HEK293 (cell line): ENCODE data around the gene TMEM198.

Experiments
- CTCF ChIA-PET: fragments of 350-600 bp; formaldehyde crosslinking; extraction: SDS; loops from one replicate; lab custom pipeline; 2021; ENCODE audit warnings: antibody characterized with exemption; lab: Yijun Ruan, JAX
- POLR2A ChIA-PET: fragments of 300-600 bp; formaldehyde crosslinking; extraction: SDS; loops from one replicate; lab custom pipeline; 2020; ENCODE audit warnings: antibody characterized with exemption, inconsistent platforms; lab: Yijun Ruan, JAX
- H3K27ac ChIP-seq: fragments of 200-500 bp; sonication (Bioruptor generic); 2 replicates; pipeline ENCODE4 v1.5.1; 2014; ENCODE audit warnings: low read depth, low read length, control low read depth, inconsistent platforms; ENCODE audit errors: extremely low read depth
- H3K36me3 ChIP-seq, 2 experiments: fragments of 200-500 bp in 1 of 2; sonication (Bioruptor generic) in 1 of 2; 1 replicate in 1 of 2; 2 replicates in 1 of 2; pipeline ENCODE4 v1.5.1; 2014 to 2017; ENCODE audit warnings: inconsistent platforms in 2 of 2, low read length in 2 of 2; ENCODE audit not compliant: control insufficient read depth in 2 of 2, insufficient read depth in 1 of 2
- H3K4me1 ChIP-seq: fragments of 200-500 bp; sonication (Bioruptor generic); 2 replicates; pipeline ENCODE4 v1.5.1; 2014; ENCODE audit warnings: mild to moderate bottlenecking, low read length, inconsistent platforms; ENCODE audit not compliant: control insufficient read depth, insufficient read depth
- H3K4me3 ChIP-seq: 2 replicates; pipeline ENCODE4 v1.5.1; 2011; ENCODE audit warnings: low read depth, mild to moderate bottlenecking, control low read depth, low read length, moderate library complexity
- H3K9me3 ChIP-seq: fragments of 200-500 bp; sonication (Bioruptor generic); 2 replicates; pipeline ENCODE4 v1.5.1; 2014; ENCODE audit warnings: low read depth, low read length, inconsistent platforms; ENCODE audit not compliant: control insufficient read depth, insufficient read depth
- GLIS1 ChIP-seq: fragments of 450-650 bp; formaldehyde crosslinking; IDR thresholded peaks from 2 replicates; pipeline ENCODE4 v1.5.1; 2016; ENCODE audit warnings: missing biosample characterization, missing genetic modification characterization
- OVOL3 ChIP-seq: fragments of 450-650 bp; formaldehyde crosslinking; IDR thresholded peaks from 2 replicates; pipeline ENCODE4 v1.5.1; 2016; ENCODE audit warnings: missing biosample characterization, missing genetic modification characterization
- PRDM1 ChIP-seq: fragments of 450-650 bp; formaldehyde crosslinking; IDR thresholded peaks from 2 replicates; pipeline ENCODE4; 2016; ENCODE audit warnings: missing biosample characterization, missing genetic modification characterization
- SCRT1 ChIP-seq: fragments of 450-650 bp; formaldehyde crosslinking; IDR thresholded peaks from 2 replicates; pipeline ENCODE4 v1.5.1; 2016; ENCODE audit warnings: missing biosample characterization, missing genetic modification characterization, borderline replicate concordance
- SCRT2 ChIP-seq: fragments of 450-650 bp; formaldehyde crosslinking; IDR thresholded peaks from 2 replicates; pipeline ENCODE4 v1.5.1; 2016; ENCODE audit warnings: missing biosample characterization, missing genetic modification characterization
- SP3 ChIP-seq: fragments of 450-650 bp; formaldehyde crosslinking; IDR thresholded peaks from 2 replicates; pipeline ENCODE4 v1.5.1; 2016; ENCODE audit warnings: missing biosample characterization, missing genetic modification characterization
- ZBTB48 ChIP-seq: fragments of 450-650 bp; formaldehyde crosslinking; IDR thresholded peaks from 2 replicates; pipeline ENCODE4 v1.5.1; 2016; ENCODE audit warnings: missing biosample characterization, missing genetic modification characterization
- ZBTB8A ChIP-seq: fragments of 450-650 bp; formaldehyde crosslinking; IDR thresholded peaks from 2 replicates; pipeline ENCODE4 v1.5.1; 2016; ENCODE audit warnings: missing biosample characterization, missing genetic modification characterization
- ZNF146 ChIP-seq: fragments of 450-650 bp; formaldehyde crosslinking; IDR thresholded peaks from 2 replicates; pipeline ENCODE4 v1.5.1; 2016; ENCODE audit warnings: missing biosample characterization, missing genetic modification characterization
- ZNF354C ChIP-seq: fragments of 450-650 bp; formaldehyde crosslinking; IDR thresholded peaks from 2 replicates; pipeline ENCODE4 v1.5.1; 2016; ENCODE audit warnings: missing biosample characterization, missing genetic modification characterization, low read depth, borderline replicate concordance
- ZNF394 ChIP-seq: fragments of 450-650 bp; formaldehyde crosslinking; IDR thresholded peaks from 2 replicates; pipeline ENCODE4 v1.5.1; 2016; ENCODE audit warnings: missing biosample characterization, missing genetic modification characterization, mild to moderate bottlenecking, moderate library complexity, borderline replicate concordance
- ZNF426 ChIP-seq: fragments of 450-650 bp; formaldehyde crosslinking; IDR thresholded peaks from 2 replicates; pipeline ENCODE4 v1.5.1; 2017; ENCODE audit warnings: missing biosample characterization, missing genetic modification characterization, mild to moderate bottlenecking, inconsistent platforms, moderate library complexity
- ZNF560 ChIP-seq: fragments of 450-650 bp; formaldehyde crosslinking; IDR thresholded peaks from 2 replicates; pipeline ENCODE4 v1.5.1; 2017; ENCODE audit warnings: missing biosample characterization, missing genetic modification characterization, borderline replicate concordance
- ZNF664 ChIP-seq: fragments of 450-650 bp; formaldehyde crosslinking; IDR thresholded peaks from 2 replicates; pipeline ENCODE4 v1.5.1; 2016; ENCODE audit warnings: missing biosample characterization, missing genetic modification characterization
- ZNF701 ChIP-seq: fragments of 450-650 bp; formaldehyde crosslinking; IDR thresholded peaks from 2 replicates; pipeline ENCODE4 v1.5.1; 2016; ENCODE audit warnings: missing biosample characterization, missing genetic modification characterization
- ZNF777 ChIP-seq: fragments of 450-650 bp; formaldehyde crosslinking; IDR thresholded peaks from 2 replicates; pipeline ENCODE4 v1.5.1; 2017; ENCODE audit warnings: missing biosample characterization, missing genetic modification characterization, borderline replicate concordance
- ZNF792 ChIP-seq: fragments of 450-650 bp; formaldehyde crosslinking; IDR thresholded peaks from 2 replicates; pipeline ENCODE4 v1.5.1; 2016; ENCODE audit warnings: missing biosample characterization, missing genetic modification characterization
- TF ChIP-seq, protein P1 (sequence below): fragments of 450-650 bp; formaldehyde crosslinking; IDR thresholded peaks from 2 replicates; pipeline ENCODE4 v1.5.0; 2017; ENCODE audit warnings: missing biosample characterization, missing genetic modification characterization, borderline replicate concordance
- TF ChIP-seq, protein P2 (sequence below): fragments of 450-650 bp; formaldehyde crosslinking; IDR thresholded peaks from 2 replicates; pipeline ENCODE4 v1.5.1; 2017; ENCODE audit warnings: missing biosample characterization, mild to moderate bottlenecking, missing genetic modification characterization, moderate library complexity
- TF ChIP-seq, protein P3 (sequence below): fragments of 450-650 bp; formaldehyde crosslinking; IDR thresholded peaks from 2 replicates; pipeline ENCODE4 v1.5.1; 2016; ENCODE audit warnings: missing biosample characterization, missing genetic modification characterization
- TF ChIP-seq, protein P4 (sequence below): fragments of 450-650 bp; formaldehyde crosslinking; IDR thresholded peaks from 2 replicates; pipeline ENCODE4 v1.5.1; 2016; ENCODE audit warnings: missing biosample characterization, missing genetic modification characterization

The TMEM198 gene

DNA sequence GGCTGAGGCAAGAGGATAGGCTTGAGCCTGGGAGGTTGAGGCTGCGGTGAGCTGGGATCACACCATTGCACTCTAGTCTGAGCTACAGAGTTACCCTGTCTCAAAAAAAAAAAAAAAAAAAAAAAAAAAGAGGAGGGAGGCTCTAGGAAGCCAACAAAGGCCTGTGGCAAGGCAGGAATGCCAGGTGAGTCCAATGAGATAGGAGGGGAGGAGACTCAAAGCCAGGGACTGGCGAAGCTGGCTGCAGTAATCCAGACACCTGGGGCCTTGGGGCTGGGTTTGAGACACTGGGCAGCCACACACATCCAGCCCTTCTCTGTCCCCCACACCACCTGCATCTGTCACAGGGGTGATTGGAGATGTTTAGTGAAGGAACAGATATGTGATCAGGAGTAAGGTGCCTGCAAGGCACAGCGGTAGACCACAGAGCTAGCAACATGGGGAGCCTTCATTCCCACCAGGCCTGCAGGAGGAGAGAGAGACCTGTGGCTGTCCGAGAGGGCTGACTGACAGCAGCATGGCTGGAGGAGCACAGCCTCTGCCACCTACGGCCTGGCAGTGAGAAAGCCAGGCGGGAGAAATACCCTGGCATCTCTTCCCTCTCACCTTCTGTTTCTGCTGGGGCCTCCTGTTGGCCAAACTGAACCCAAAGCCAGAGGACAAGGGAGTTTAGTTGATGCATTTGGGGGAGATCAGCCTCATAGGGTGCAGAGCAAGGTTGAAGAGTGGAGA is 9.7 kb upstream of the TMEM198 start:
- H3K9me3 ChIP-seq = no peaks in the 10 kb centered on the region
- peaks cover 0 to 7% of the 10 kb centered on the region in 2 experiments; a peak in 1 of 3 replicates for H3K36me3 ChIP-seq
- TF ChIP-seq ZNF394 (no peak), ZNF354C (no peak), PRDM1 (no peak), ZBTB8A (tag by site-specific recombination) (no peak), GLIS1 (tag by site-specific recombination) (no peak), SCRT2 (tag by site-specific recombination) (0 out of 2 replicates have a peak, but pooled peaks have one; percentile 18), ZNF701 (tag by site-specific recombination) (no peak), ZNF792 (tag by site-specific recombination) (no peak)
- POLR2A ChIA-PET = interaction anchor here (1.4 kb wide), 1 partner anchor 35 kb away, joined by 3 read pairs; the partner anchor contains the start of gene GMPPA
- no peak overlapping the region for H3K4me3 ChIP-seq
- CTCF ChIA-PET = interaction anchor here (0.7 to 8.5 kb wide), 6 partner anchors 6 to 363 kb away, joined by 4 to 252 read pairs (median 5); partner anchors contain the start of gene GMPPA
- H3K27ac ChIP-seq = no peak overlapping the region
- no peaks in the 10 kb centered on the region for H3K4me1 ChIP-seq

DNA sequence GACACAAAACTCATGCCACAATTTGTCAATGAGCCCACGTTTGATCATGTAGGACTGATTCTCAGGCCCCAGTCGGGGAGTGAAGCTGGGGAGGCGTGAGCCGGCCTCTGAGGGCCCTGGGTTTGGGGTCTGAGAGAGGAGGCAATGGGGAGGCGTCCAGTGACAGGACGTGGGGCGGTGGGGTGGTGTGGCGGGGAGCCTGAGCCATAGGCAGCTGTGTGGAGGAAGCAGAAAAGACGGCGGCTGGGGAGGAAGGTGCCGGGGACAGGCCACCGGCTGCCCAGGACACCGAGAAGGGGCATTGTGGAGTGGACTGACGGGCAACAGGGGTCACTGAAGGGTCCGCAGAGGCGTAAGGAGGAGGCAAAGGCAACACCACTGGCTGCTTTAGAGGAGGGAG is 7.4 kb upstream of the TMEM198 start:
- H3K4me3 ChIP-seq = no peak overlapping the region
- CTCF ChIA-PET = interaction anchor here (1.0 kb wide), 1 partner anchor 77 kb away, joined by 3 read pairs; no protein-coding TSS in a partner anchor
- H3K27ac ChIP-seq = no peak overlapping the region
- TF ChIP-seq, protein P1, sequence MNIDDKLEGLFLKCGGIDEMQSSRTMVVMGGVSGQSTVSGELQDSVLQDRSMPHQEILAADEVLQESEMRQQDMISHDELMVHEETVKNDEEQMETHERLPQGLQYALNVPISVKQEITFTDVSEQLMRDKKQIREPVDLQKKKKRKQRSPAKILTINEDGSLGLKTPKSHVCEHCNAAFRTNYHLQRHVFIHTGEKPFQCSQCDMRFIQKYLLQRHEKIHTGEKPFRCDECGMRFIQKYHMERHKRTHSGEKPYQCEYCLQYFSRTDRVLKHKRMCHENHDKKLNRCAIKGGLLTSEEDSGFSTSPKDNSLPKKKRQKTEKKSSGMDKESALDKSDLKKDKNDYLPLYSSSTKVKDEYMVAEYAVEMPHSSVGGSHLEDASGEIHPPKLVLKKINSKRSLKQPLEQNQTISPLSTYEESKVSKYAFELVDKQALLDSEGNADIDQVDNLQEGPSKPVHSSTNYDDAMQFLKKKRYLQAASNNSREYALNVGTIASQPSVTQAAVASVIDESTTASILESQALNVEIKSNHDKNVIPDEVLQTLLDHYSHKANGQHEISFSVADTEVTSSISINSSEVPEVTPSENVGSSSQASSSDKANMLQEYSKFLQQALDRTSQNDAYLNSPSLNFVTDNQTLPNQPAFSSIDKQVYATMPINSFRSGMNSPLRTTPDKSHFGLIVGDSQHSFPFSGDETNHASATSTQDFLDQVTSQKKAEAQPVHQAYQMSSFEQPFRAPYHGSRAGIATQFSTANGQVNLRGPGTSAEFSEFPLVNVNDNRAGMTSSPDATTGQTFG = no peak
- TF ChIP-seq SP3 (tag by site-specific recombination) = no peak
- no peak for TF ChIP-seq SCRT1
- TF ChIP-seq, protein P2, sequence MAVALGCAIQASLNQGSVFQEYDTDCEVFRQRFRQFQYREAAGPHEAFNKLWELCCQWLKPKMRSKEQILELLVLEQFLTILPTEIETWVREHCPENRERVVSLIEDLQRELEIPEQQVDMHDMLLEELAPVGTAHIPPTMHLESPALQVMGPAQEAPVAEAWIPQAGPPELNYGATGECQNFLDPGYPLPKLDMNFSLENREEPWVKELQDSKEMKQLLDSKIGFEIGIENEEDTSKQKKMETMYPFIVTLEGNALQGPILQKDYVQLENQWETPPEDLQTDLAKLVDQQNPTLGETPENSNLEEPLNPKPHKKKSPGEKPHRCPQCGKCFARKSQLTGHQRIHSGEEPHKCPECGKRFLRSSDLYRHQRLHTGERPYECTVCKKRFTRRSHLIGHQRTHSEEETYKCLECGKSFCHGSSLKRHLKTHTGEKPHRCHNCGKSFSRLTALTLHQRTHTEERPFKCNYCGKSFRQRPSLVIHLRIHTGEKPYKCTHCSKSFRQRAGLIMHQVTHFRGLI (tag by site-specific recombination) = no peak
- TF ChIP-seq, protein P3, sequence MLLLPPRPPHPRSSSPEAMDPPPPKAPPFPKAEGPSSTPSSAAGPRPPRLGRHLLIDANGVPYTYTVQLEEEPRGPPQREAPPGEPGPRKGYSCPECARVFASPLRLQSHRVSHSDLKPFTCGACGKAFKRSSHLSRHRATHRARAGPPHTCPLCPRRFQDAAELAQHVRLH (tag by site-specific recombination) = no peak
- no peak for TF ChIP-seq ZNF777 (tag by site-specific recombination)
- TF ChIP-seq ZBTB48 (tag by site-specific recombination) = no peak
- POLR2A ChIA-PET = no interaction called here
- no peaks in the 10 kb centered on the region for H3K9me3 ChIP-seq
- H3K36me3 ChIP-seq = peaks cover 0 to 30% of the 10 kb centered on the region in 2 experiments; a peak in 1 of 3 replicates
- no peaks in the 10 kb centered on the region for H3K4me1 ChIP-seq

DNA sequence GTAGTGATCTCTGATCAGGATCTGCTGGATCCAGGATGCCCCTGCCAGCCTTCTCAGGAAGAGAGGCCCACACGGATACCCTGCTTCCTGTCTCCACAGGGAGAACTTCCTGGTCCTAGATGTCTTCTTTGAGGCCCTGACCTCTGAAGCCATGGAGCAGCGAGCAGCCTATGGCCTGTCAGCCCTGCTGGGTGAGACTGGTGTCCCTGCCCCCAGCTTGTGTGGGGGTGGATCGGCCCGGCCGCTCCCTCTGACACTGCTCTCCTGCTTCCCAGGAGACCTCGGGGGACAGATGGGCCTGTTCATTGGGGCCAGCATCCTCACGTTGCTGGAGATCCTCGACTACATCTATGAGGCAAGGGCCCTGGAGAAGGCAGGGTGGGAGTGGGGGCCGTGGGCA is 6.9 kb upstream of the TMEM198 start:
- H3K9me3 ChIP-seq = no peaks in the 10 kb centered on the region
- H3K27ac ChIP-seq = no peak overlapping the region
- no peak for TF ChIP-seq OVOL3 (tag by site-specific recombination)
- no peak for TF ChIP-seq ZNF560 (tag by site-specific recombination)
- no peak for TF ChIP-seq ZNF146 (tag by site-specific recombination)
- TF ChIP-seq ZNF664 (tag by site-specific recombination) = no peak
- TF ChIP-seq, protein P4, sequence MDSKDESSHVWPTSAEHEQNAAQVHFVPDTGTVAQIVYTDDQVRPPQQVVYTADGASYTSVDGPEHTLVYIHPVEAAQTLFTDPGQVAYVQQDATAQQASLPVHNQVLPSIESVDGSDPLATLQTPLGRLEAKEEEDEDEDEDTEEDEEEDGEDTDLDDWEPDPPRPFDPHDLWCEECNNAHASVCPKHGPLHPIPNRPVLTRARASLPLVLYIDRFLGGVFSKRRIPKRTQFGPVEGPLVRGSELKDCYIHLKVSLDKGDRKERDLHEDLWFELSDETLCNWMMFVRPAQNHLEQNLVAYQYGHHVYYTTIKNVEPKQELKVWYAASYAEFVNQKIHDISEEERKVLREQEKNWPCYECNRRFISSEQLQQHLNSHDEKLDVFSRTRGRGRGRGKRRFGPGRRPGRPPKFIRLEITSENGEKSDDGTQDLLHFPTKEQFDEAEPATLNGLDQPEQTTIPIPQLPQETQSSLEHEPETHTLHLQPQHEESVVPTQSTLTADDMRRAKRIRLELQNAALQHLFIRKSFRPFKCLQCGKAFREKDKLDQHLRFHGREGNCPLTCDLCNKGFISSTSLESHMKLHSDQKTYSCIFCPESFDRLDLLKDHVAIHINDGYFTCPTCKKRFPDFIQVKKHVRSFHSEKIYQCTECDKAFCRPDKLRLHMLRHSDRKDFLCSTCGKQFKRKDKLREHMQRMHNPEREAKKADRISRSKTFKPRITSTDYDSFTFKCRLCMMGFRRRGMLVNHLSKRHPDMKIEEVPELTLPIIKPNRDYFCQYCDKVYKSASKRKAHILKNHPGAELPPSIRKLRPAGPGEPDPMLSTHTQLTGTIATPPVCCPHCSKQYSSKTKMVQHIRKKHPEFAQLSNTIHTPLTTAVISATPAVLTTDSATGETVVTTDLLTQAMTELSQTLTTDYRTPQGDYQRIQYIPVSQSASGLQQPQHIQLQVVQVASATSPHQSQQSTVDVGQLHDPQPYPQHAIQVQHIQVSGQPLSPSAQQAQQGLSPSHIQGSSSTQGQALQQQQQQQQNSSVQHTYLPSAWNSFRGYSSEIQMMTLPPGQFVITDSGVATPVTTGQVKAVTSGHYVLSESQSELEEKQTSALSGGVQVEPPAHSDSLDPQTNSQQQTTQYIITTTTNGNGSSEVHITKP (tag by site-specific recombination) = no peak
- no peak for TF ChIP-seq ZNF426
- H3K4me1 ChIP-seq = no peaks in the 10 kb centered on the region
- POLR2A ChIA-PET = no interaction called here
- peaks cover 0 to 32% of the 10 kb centered on the region in 2 experiments; a peak in 1 of 3 replicates for H3K36me3 ChIP-seq
- H3K4me3 ChIP-seq = no peak overlapping the region
- CTCF ChIA-PET = interaction anchor here (0.5 to 1.0 kb wide), 2 partner anchors 78 to 320 kb away, joined by 3 read pairs; no protein-coding TSS in a partner anchor
